AG04450 (cell line): ENCODE measurements around the gene SLC20A1. TPM values are rescaled to one million over a fixed set of nuclear protein-coding genes. Genes with fewer than 3 reads are reported as not detected.
A peak's percentile ranks its signal among the peaks of the same experiment; 100 is the strongest.
"Not testable (repeated sequence)": the region's sequence is repeated elsewhere in the genome, so short reads cannot be mapped to it uniquely, and the experiment has no call there.

Source experiments
- CTCF ChIA-PET: fragments of 300-600, 350-600 bp; formaldehyde crosslinking; extraction: SDS; loops from one replicate; lab custom pipeline; 2022; ENCODE audit warnings: antibody characterized with exemption, inconsistent platforms; lab: Charles Lee
- POLR2A ChIA-PET: fragments of 350-600 bp; formaldehyde crosslinking; extraction: SDS; loops from one replicate; lab custom pipeline; 2021; ENCODE audit warnings: antibody characterized with exemption, inconsistent platforms; lab: Yijun Ruan, JAX
- DNase-seq: peaks from one replicate; pipeline ENCODE4 v3.0.0-alpha.2; 2011; ENCODE audit warnings: low read depth, low spot score
- H3K27ac ChIP-seq: one replicate; pipeline ENCODE4 v1.5.1; 2012; ENCODE audit warnings: low read depth, low read length, control low read depth
- H3K27me3 ChIP-seq: one replicate; pipeline ENCODE4 v1.6.0; 2012; ENCODE audit warnings: low read length; ENCODE audit not compliant: control insufficient read depth, insufficient read depth
- H3K4me3 ChIP-seq: 2 replicates; pipeline ENCODE4 v1.5.1; 2011; ENCODE audit warnings: mild to moderate bottlenecking, low read depth, low read length, control low read depth
- H3K9me3 ChIP-seq: 2 replicates; pipeline ENCODE4 v1.5.1; 2012; ENCODE audit warnings: low read length; ENCODE audit not compliant: control insufficient read depth, insufficient read depth
- polyA plus RNA-seq: library from polyadenylated mRNA; depleted of rRNA; stranded (reverse); fragments of >200 nt; gene quantifications from 2 replicates; pipeline ENCODE4 v1.2.3, GENCODE V29; 2011
- TF ChIP-seq, protein P1 (sequence below): IDR thresholded peaks from 2 replicates; pipeline ENCODE4 v1.5.1; 2011; ENCODE audit warnings: low read depth, low read length, control low read depth, inconsistent platforms

The SLC20A1 gene
- polyA plus RNA-seq, 1 experiment: 74.8 TPM

DNA sequence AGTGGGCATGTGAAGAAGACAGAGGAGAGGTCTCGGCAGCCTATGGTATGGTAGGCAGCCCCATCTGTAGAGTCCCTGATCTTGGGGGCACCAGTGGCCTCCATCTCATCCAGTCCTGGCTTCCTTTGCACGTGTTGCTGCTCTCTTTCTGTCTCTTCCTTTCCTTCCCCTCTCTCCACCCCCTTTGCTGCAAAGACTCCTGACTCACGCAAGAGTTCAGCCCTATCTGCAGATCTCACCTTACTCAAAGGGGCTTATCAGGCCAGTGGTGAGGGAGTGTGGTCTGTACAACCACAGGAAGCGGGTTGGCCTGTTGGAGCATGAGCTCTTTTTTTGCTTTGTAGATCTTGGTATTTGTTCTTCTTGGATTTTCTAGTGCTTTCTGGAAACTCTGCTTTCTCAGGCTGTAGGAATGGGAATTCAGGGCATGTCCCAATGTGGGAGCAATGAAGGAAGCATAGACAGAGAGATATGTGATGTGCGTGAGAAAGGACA lies 60.5 kb downstream of the SLC20A1 start:
- no peak for DNase-seq
- Histone ChIP-seq H3K27ac (peak overlapping the region; percentile 11), H3K9me3 (no peaks in the 10 kb centered on the region), H3K4me3 (no peak overlapping the region), H3K27me3 (no peaks in the 10 kb centered on the region)
- TF ChIP-seq, protein P1, sequence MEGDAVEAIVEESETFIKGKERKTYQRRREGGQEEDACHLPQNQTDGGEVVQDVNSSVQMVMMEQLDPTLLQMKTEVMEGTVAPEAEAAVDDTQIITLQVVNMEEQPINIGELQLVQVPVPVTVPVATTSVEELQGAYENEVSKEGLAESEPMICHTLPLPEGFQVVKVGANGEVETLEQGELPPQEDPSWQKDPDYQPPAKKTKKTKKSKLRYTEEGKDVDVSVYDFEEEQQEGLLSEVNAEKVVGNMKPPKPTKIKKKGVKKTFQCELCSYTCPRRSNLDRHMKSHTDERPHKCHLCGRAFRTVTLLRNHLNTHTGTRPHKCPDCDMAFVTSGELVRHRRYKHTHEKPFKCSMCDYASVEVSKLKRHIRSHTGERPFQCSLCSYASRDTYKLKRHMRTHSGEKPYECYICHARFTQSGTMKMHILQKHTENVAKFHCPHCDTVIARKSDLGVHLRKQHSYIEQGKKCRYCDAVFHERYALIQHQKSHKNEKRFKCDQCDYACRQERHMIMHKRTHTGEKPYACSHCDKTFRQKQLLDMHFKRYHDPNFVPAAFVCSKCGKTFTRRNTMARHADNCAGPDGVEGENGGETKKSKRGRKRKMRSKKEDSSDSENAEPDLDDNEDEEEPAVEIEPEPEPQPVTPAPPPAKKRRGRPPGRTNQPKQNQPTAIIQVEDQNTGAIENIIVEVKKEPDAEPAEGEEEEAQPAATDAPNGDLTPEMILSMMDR: no peak
- ChIA-PET CTCF (interaction anchor here (0.6 to 2.0 kb wide), 5 partner anchors 14 to 45 kb away, joined by 4 to 9 read pairs (median 5); no protein-coding TSS in a partner anchor), POLR2A (interaction anchor here (1.1 kb wide), 1 partner anchor 60 kb away, joined by 3 read pairs; the partner anchor contains the start of gene SLC20A1)

DNA sequence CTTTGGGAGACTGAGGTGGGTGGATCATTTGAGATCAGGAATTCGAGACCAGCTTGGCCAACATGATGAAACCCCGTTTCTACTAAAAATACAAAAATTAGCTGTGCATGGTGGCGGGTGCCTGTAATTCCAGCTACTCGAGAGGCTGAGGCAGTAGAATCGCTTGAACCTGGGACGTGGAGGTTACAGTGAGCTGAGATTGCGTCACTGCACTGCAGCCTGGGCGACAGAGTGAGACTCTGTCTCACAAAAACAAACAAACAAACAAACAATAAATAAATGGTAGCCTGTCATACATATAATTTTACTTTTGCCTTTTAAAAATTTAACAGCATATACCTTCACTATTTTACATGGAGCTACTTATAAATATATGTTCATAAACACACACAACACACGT lies 61.2 kb downstream of the SLC20A1 start:
- H3K9me3 ChIP-seq, DNase-seq, H3K4me3 ChIP-seq, H3K27me3 ChIP-seq, H3K27ac ChIP-seq: not testable (repeated sequence)
- POLR2A ChIA-PET: interaction anchor here (1.1 kb wide), 1 partner anchor 61 kb away, joined by 3 read pairs; the partner anchor contains the start of gene SLC20A1
- CTCF ChIA-PET: interaction anchor here (1.7 to 1.9 kb wide), 2 partner anchors 22 to 42 kb away, joined by 4 to 6 read pairs; no protein-coding TSS in a partner anchor

DNA sequence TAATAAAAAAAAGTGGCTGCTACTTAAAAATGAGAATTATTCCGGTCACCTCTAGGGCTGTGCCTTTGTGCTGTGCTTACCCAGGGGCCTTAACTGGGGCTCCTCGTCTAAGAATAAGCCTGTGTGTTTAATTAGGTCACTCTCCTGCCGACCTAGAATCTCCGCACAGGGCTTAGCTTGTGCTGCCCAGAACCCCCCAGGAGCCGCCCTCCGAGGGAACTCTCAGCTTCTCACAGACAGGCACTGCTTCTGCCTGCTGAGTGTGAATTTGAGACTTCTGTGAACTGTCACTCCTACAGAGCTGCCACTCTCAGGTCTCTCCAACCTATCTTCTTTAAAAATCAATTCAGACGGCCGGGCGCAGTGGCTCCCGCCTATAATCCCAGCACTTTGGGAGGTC lies 63.2 kb downstream of the SLC20A1 start:
- Histone ChIP-seq H3K4me3 (no peak overlapping the region), H3K9me3 (no peaks in the 10 kb centered on the region), H3K27ac (no peak overlapping the region), H3K27me3 (no peaks in the 10 kb centered on the region)
- no peak for DNase-seq
- CTCF ChIA-PET: interaction anchor here (1.1 to 1.3 kb wide), 2 partner anchors 18 to 109 kb away, joined by 3 to 4 read pairs; no protein-coding TSS in a partner anchor
- TF ChIP-seq, protein P1: no peak
- POLR2A ChIA-PET: no interaction called here

DNA sequence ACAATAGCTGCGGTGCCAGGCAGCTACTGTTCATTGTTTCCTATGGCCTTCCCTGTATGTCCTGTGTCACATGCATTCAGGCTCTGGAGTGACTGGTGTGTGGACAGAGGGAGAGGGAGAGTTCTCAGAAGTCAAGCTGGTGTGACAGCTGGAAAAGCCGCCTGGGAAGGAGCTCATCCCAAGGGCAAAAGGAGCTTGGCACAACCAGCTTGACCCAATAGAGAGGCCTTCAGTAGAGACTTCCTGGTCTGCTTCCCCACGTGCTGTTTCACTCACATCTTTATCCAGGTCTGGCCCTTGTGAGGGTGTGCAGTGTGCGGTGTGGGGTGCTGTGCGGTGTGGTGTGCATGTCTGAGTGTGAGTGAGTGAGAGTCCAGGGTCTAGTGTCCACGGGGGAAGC lies 64.0 kb downstream of the SLC20A1 start:
- Histone ChIP-seq H3K27me3 (no peaks in the 10 kb centered on the region), H3K9me3 (no peaks in the 10 kb centered on the region), H3K27ac (no peak overlapping the region), H3K4me3 (no peak overlapping the region)
- TF ChIP-seq, protein P1: no peak
- no peak for DNase-seq
- ChIA-PET POLR2A (no interaction called here), CTCF (interaction anchor here (1.1 to 1.3 kb wide), 2 partner anchors 18 to 110 kb away, joined by 3 to 4 read pairs; no protein-coding TSS in a partner anchor)

DNA sequence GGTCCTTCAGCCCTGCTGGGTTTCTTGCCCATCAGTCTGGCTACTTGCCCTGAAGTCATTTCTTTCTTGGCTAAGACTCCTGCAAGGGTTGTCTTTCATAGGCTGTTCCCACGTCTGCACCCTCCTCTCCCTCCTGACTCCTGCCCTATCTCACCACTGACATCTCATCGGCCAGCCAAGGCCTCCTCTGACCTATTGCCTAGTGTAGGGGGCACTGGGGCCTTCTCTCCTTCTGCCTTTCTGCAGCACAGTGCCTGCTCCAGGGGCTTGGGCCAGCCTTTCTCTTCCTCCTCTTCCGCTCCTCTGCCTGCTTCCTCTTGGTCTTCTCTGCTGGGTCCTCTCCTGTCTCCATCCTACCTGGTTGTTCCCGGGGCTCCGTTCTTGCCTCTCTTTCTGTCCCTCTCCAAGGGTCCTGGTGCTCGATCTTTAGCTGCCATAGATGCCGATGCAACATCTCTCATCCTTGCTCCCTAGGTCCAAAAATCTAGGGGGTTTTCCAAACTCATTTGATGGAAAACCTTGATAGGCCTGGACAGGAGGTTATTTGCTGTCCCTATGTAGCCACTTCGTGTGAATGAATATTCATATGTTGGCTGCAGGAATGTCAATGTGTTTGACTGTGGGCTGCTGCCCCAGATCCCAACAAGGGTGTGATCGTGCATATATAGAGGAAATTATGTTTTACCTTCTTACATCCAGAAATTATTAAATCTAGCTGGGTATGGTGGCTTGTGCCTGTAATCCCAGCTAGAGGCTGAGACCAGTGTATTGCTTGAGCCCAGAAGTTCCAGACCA lies 65.4 kb downstream of the SLC20A1 start:
- TF ChIP-seq, protein P1: no peak
- no peaks in the 10 kb centered on the region for H3K27me3 ChIP-seq
- H3K9me3 ChIP-seq: no peaks in the 10 kb centered on the region
- no peak overlapping the region for H3K27ac ChIP-seq
- no peak overlapping the region for H3K4me3 ChIP-seq
- ChIA-PET POLR2A (no interaction called here), CTCF (interaction anchor here (0.6 to 1.2 kb wide), 3 partner anchors 10 to 129 kb away, joined by 3 read pairs; no protein-coding TSS in a partner anchor)
- no peak for DNase-seq
